Central memory CD4-positive, alpha-beta T cell (primary cell): Measurements from ENCODE around the gene FFAR4.

Experiments
- DNase-seq: peaks from one replicate; pipeline ENCODE4 v3.0.0; 2022

FFAR4 gene

GRCh38 chr10:93601146-93601773 lies 34.8 kb downstream of the FFAR4 start, which contains the start of gene RBP4:
Gene RBP4 (minus strand): TSS chr10:93601235. CDS start chr10:93601028, 207 bp downstream.
- DNase-seq = no peak

GRCh38 chr10:93601774-93602162 lies 35.3 kb downstream of the FFAR4 start:
- DNase-seq = no peak

GRCh38 chr10:93603023-93603422 lies 36.6 kb downstream of the FFAR4 start:
- DNase-seq = no peak

GRCh38 chr10:93604146-93604545 lies 37.7 kb downstream of the FFAR4 start:
- DNase-seq = no peak

- DNase-seq = no peak
These were observed 42.0 kb downstream of the FFAR4 start for GRCh38 chr10:93608421-93608820.

- DNase-seq = no peak
These were observed 45.8 kb downstream of the FFAR4 start, which contains the start of gene PDE6C for GRCh38 chr10:93612311-93612710. Gene PDE6C (plus strand): TSS chr10:93612537. CDS start chr10:93612726, 189 bp downstream.

- DNase-seq = no peak
These were observed 46.7 kb downstream of the FFAR4 start for GRCh38 chr10:93613126-93613525.

- no peak for DNase-seq
These were observed 47.8 kb downstream of the FFAR4 start for GRCh38 chr10:93614101-93614825.

GRCh38 chr10:93615576-93616235 lies 49.2 kb downstream of the FFAR4 start:
- DNase-seq = no peak

GRCh38 chr10:93620925-93621324 lies 54.5 kb downstream of the FFAR4 start:
- DNase-seq = no peak

- no peak for DNase-seq
These were observed 56.5 kb downstream of the FFAR4 start for GRCh38 chr10:93622942-93623341.

GRCh38 chr10:93628858-93629257 lies 62.4 kb downstream of the FFAR4 start:
- DNase-seq = no peak

- no peak for DNase-seq
These were observed 63.3 kb downstream of the FFAR4 start for GRCh38 chr10:93629647-93630305.

- no peak for DNase-seq
These were observed 64.4 kb downstream of the FFAR4 start for GRCh38 chr10:93630625-93631557.
